NCI-H1930 (cell line): Measurements from ENCODE around the gene C1orf210.

Experiments
- DNase-seq, 2 experiments: peaks; one replicate each; lab custom pipeline; 2025; lab: John Stamatoyannopoulos, UW

C1orf210 gene

GRCh38 chr1:43285269-43285990 lies at the start of gene C1orf210:
Gene C1orf210 (minus strand): TSS chr1:43285581. CDS start chr1:43283270, 2,311 bp downstream.
- peak in 1 of 2 experiments; percentile 10 for DNase-seq

- DNase-seq, result no peak
Observed at GRCh38 chr1:43334453-43335205, 49.2 kb upstream of the C1orf210 start.

GRCh38 chr1:43331688-43332087 lies 46.3 kb upstream of the C1orf210 start:
- DNase-seq, result no peak

GRCh38 chr1:43329995-43330751 lies 44.8 kb upstream of the C1orf210 start:
- DNase-seq, result no peak

- no peak for DNase-seq
Observed at GRCh38 chr1:43327549-43328292, 42.3 kb upstream of the C1orf210 start.

- DNase-seq, result no peak
Observed at GRCh38 chr1:43325381-43325780, 40.0 kb upstream of the C1orf210 start.

- no peak for DNase-seq
Observed at GRCh38 chr1:43324810-43325209, 39.4 kb upstream of the C1orf210 start.

- no peak for DNase-seq
Observed at GRCh38 chr1:43322506-43322905, 37.1 kb upstream of the C1orf210 start.

- no peak for DNase-seq
Observed at GRCh38 chr1:43321331-43321891, 36.0 kb upstream of the C1orf210 start.

- no peak for DNase-seq
Observed at GRCh38 chr1:43319766-43320165, 34.4 kb upstream of the C1orf210 start.

- no peak for DNase-seq
Observed at GRCh38 chr1:43319288-43319687, 33.9 kb upstream of the C1orf210 start.

- DNase-seq, result no peak
Observed at GRCh38 chr1:43318831-43319230, 33.5 kb upstream of the C1orf210 start.

GRCh38 chr1:43317817-43318471 lies 32.6 kb upstream of the C1orf210 start:
- no peak for DNase-seq

GRCh38 chr1:43316738-43317520 lies 31.5 kb upstream of the C1orf210 start:
- DNase-seq, result no peak

GRCh38 chr1:43315963-43316737 lies 30.8 kb upstream of the C1orf210 start:
- no peak for DNase-seq

- no peak for DNase-seq
Observed at GRCh38 chr1:43315481-43315880, 30.1 kb upstream of the C1orf210 start.

- no peak for DNase-seq
Observed at GRCh38 chr1:43314233-43314632, 28.9 kb upstream of the C1orf210 start.

GRCh38 chr1:43313771-43314170 lies 28.4 kb upstream of the C1orf210 start:
- no peak for DNase-seq
